ENCODE data around the gene MIEF1. TPM values are rescaled to one million over a fixed set of nuclear protein-coding genes. Genes with fewer than 3 reads are reported as not detected.
A peak's percentile ranks its signal among the peaks of the same experiment; 100 is the strongest.

The MIEF1 gene
- total and polyA plus RNA-seq, 7 experiments from 2014 or later = 17.5 to 42.3 (median 33.2) TPM

- CTCF ChIA-PET = interaction anchor here (0.5 to 1.2 kb wide), 2 partner anchors 344 to 478 kb away, joined by 3 to 5 read pairs; no protein-coding TSS in a partner anchor
- Mint-ChIP-seq H3K27me3 (peaks cover 27 to 50% (median 38%) of the 10 kb centered on the region in 5 donors), H3K36me3 (peaks cover 0 to 5% (median 0%) of the 10 kb centered on the region in 5 donors), H3K27ac (peak overlapping the region in 1 of 9 donors; percentile 1), H3K9me3 (peaks cover 0 to 5% (median 0%) of the 10 kb centered on the region in 11 donors), H3K4me3 (no peak overlapping the region), H3K4me1 (peaks cover 11 to 25% (median 15%) of the 10 kb centered on the region in 7 donors)
- ATAC-seq (no peak), DNase-seq (no peak)
- Histone ChIP-seq H3K27me3 (ENCODE audit: control insufficient read depth in 2 of 2, insufficient read depth in 2 of 2, low read length in 2 of 2) (no peaks in the 10 kb centered on the region), H3K36me3 (ENCODE audit: control insufficient read depth in 2 of 3, insufficient read depth in 3 of 3, low read length in 3 of 3) (no peaks in the 10 kb centered on the region), H3K4me1 (ENCODE audit: control insufficient read depth in 2 of 2, insufficient read depth in 2 of 2, low read length in 2 of 2) (peaks cover 0 to 13% of the 10 kb centered on the region in 2 donors), H3K9me3 (ENCODE audit: control insufficient read depth in 2 of 3, low read length in 3 of 3) (no peaks in the 10 kb centered on the region), H3K27ac (ENCODE audit: low read depth, low read length) (no peak overlapping the region), H3K4me3 (ENCODE audit: low read length) (no peak overlapping the region)
- POLR2A ChIA-PET = no interaction called here
- intact Hi-C loops (cut with micrococcal nuclease) = loop anchor here in 1 of 2 donors (5.0 kb wide), 1 partner anchor 395 kb away; no protein-coding TSS in a partner anchor
Observed at GRCh38 chr22:39546889-39547586, 44.9 kb downstream of the MIEF1 start.

- ATAC-seq (no peak), DNase-seq (no peak)
- ChIA-PET POLR2A (no interaction called here), CTCF (interaction anchor here (1.2 kb wide), 1 partner anchor 477 kb away, joined by 3 read pairs; no protein-coding TSS in a partner anchor)
- Mint-ChIP-seq H3K9me3 (peaks cover 0 to 5% (median 0%) of the 10 kb centered on the region in 11 donors), H3K27me3 (peaks cover 27 to 50% (median 38%) of the 10 kb centered on the region in 5 donors), H3K36me3 (peaks cover 0 to 5% (median 0%) of the 10 kb centered on the region in 5 donors), H3K27ac (peak overlapping the region in 1 of 9 donors; percentile 1), H3K4me1 (peaks cover 11 to 25% (median 15%) of the 10 kb centered on the region in 7 donors), H3K4me3 (no peak overlapping the region)
- Histone ChIP-seq H3K4me1 (ENCODE audit: control insufficient read depth in 2 of 2, insufficient read depth in 2 of 2, low read length in 2 of 2) (peaks cover 0 to 13% of the 10 kb centered on the region in 2 donors), H3K27me3 (ENCODE audit: control insufficient read depth in 2 of 2, insufficient read depth in 2 of 2, low read length in 2 of 2) (no peaks in the 10 kb centered on the region), H3K9me3 (ENCODE audit: control insufficient read depth in 2 of 3, low read length in 3 of 3) (no peaks in the 10 kb centered on the region), H3K36me3 (ENCODE audit: control insufficient read depth in 2 of 3, insufficient read depth in 3 of 3, low read length in 3 of 3) (no peaks in the 10 kb centered on the region), H3K27ac (ENCODE audit: low read depth, low read length) (no peak overlapping the region), H3K4me3 (ENCODE audit: low read length) (no peak overlapping the region)
- intact Hi-C loops (cut with micrococcal nuclease) = loop anchor here in 1 of 2 donors (5.0 kb wide), 1 partner anchor 395 kb away; no protein-coding TSS in a partner anchor
Observed at GRCh38 chr22:39547587-39547947, 45.5 kb downstream of the MIEF1 start.

GRCh38 chr22:39553429-39553828 lies 51.3 kb downstream of the MIEF1 start:
- Histone ChIP-seq H3K9me3 (ENCODE audit: control insufficient read depth in 2 of 3, low read length in 3 of 3) (no peaks in the 10 kb centered on the region), H3K27me3 (ENCODE audit: control insufficient read depth in 2 of 2, insufficient read depth in 2 of 2, low read length in 2 of 2) (peaks cover 0 to 7% of the 10 kb centered on the region in 2 donors), H3K27ac (ENCODE audit: low read depth, low read length) (no peak overlapping the region), H3K36me3 (ENCODE audit: control insufficient read depth in 2 of 3, insufficient read depth in 3 of 3, low read length in 3 of 3) (no peaks in the 10 kb centered on the region), H3K4me1 (ENCODE audit: control insufficient read depth in 2 of 2, insufficient read depth in 2 of 2, low read length in 2 of 2) (no peaks in the 10 kb centered on the region), H3K4me3 (ENCODE audit: low read length) (no peak overlapping the region)
- ChIA-PET CTCF (interaction anchor here (1.9 kb wide), 1 partner anchor 389 kb away, joined by 4 read pairs; no protein-coding TSS in a partner anchor), POLR2A (no interaction called here)
- intact Hi-C loops (cut with micrococcal nuclease) = no loop called here
- no peak for ATAC-seq
- no peak overlapping the region for H3K4me3 Mint-ChIP-seq
- peaks cover 20 to 57% (median 32%) of the 10 kb centered on the region in 5 donors for H3K27me3 Mint-ChIP-seq
- DNase-seq = no peak
- peaks cover 0 to 1% (median 0%) of the 10 kb centered on the region in 5 donors for H3K36me3 Mint-ChIP-seq
- H3K4me1 Mint-ChIP-seq = peaks cover 5 to 9% (median 6%) of the 10 kb centered on the region in 7 donors
- no peaks in the 10 kb centered on the region for H3K9me3 Mint-ChIP-seq
- H3K27ac Mint-ChIP-seq = no peak overlapping the region

- Mint-ChIP-seq H3K4me1 (peaks cover 5 to 12% (median 6%) of the 10 kb centered on the region in 7 donors), H3K9me3 (no peaks in the 10 kb centered on the region), H3K27ac (no peak overlapping the region), H3K27me3 (peaks cover 20 to 61% (median 32%) of the 10 kb centered on the region in 5 donors), H3K36me3 (peaks cover 0 to 1% (median 0%) of the 10 kb centered on the region in 5 donors), H3K4me3 (no peak overlapping the region)
- H3K27ac ChIP-seq (ENCODE audit: low read depth, low read length) = no peak overlapping the region
- H3K4me1 ChIP-seq (ENCODE audit: control insufficient read depth in 2 of 2, insufficient read depth in 2 of 2, low read length in 2 of 2) = no peaks in the 10 kb centered on the region
- no peak for ATAC-seq
- no peaks in the 10 kb centered on the region for H3K36me3 ChIP-seq (ENCODE audit: control insufficient read depth in 2 of 3, insufficient read depth in 3 of 3, low read length in 3 of 3)
- DNase-seq = no peak
- no peak overlapping the region for H3K4me3 ChIP-seq (ENCODE audit: low read length)
- H3K27me3 ChIP-seq (ENCODE audit: control insufficient read depth in 2 of 2, insufficient read depth in 2 of 2, low read length in 2 of 2) = peaks cover 0 to 8% of the 10 kb centered on the region in 2 donors
- no peaks in the 10 kb centered on the region for H3K9me3 ChIP-seq (ENCODE audit: control insufficient read depth in 2 of 3, low read length in 3 of 3)
- POLR2A ChIA-PET = no interaction called here
- intact Hi-C loops (cut with micrococcal nuclease) = no loop called here
- CTCF ChIA-PET = no interaction called here
Observed at GRCh38 chr22:39554151-39554550, 52.1 kb downstream of the MIEF1 start.

- Histone ChIP-seq H3K27ac (ENCODE audit: low read depth, low read length) (no peak overlapping the region), H3K4me3 (ENCODE audit: low read length) (peak overlapping the region; percentile 17), H3K9me3 (ENCODE audit: control insufficient read depth in 2 of 3, low read length in 3 of 3) (no peaks in the 10 kb centered on the region), H3K4me1 (ENCODE audit: control insufficient read depth in 2 of 2, insufficient read depth in 2 of 2, low read length in 2 of 2) (no peaks in the 10 kb centered on the region), H3K27me3 (ENCODE audit: control insufficient read depth in 2 of 2, insufficient read depth in 2 of 2, low read length in 2 of 2) (peaks cover 0 to 8% of the 10 kb centered on the region in 2 donors), H3K36me3 (ENCODE audit: control insufficient read depth in 2 of 3, insufficient read depth in 3 of 3, low read length in 3 of 3) (no peaks in the 10 kb centered on the region)
- peak overlapping the region in 1 of 9 donors; percentile 65 for H3K27ac Mint-ChIP-seq
- peak overlapping the region; percentile 55 to 80 (median 71) for H3K4me3 Mint-ChIP-seq
- intact Hi-C loops (cut with micrococcal nuclease) = loop anchor here in 1 of 2 donors (1.0 to 2.0 kb wide), 3 partner anchors 384 to 480 kb away; no protein-coding TSS in a partner anchor
- POLR2A ChIA-PET = interaction anchor here (0.6 to 1.6 kb wide), 5 partner anchors 9 to 487 kb away, joined by 3 to 4 read pairs (median 3); no protein-coding TSS in a partner anchor
- CTCF ChIA-PET = interaction anchor here (0.5 to 2.5 kb wide), 8 partner anchors 369 to 791 kb away, joined by 3 to 20 read pairs (median 3); no protein-coding TSS in a partner anchor
- peak; percentile 81 for ATAC-seq
- peaks cover 0 to 1% (median 0%) of the 10 kb centered on the region in 5 donors for H3K36me3 Mint-ChIP-seq
- peaks cover 15 to 59% (median 19%) of the 10 kb centered on the region in 5 donors for H3K27me3 Mint-ChIP-seq
- H3K9me3 Mint-ChIP-seq = no peaks in the 10 kb centered on the region
- DNase-seq = peak in 8 of 9 donors; percentile 37 to 73 (median 64)
- H3K4me1 Mint-ChIP-seq = peaks cover 5 to 15% (median 6%) of the 10 kb centered on the region in 7 donors
Observed at GRCh38 chr22:39556970-39557841, 55.1 kb downstream of the MIEF1 start.

GRCh38 chr22:39558254-39558727 lies 56.2 kb downstream of the MIEF1 start:
- intact Hi-C loops (cut with micrococcal nuclease) = no loop called here
- DNase-seq (no peak), ATAC-seq (no peak)
- peak overlapping the region; percentile 38 to 86 (median 70) for H3K4me3 Mint-ChIP-seq
- Histone ChIP-seq H3K27me3 (ENCODE audit: control insufficient read depth in 2 of 2, insufficient read depth in 2 of 2, low read length in 2 of 2) (peaks cover 0 to 8% of the 10 kb centered on the region in 2 donors), H3K36me3 (ENCODE audit: control insufficient read depth in 2 of 3, insufficient read depth in 3 of 3, low read length in 3 of 3) (no peaks in the 10 kb centered on the region), H3K9me3 (ENCODE audit: control insufficient read depth in 2 of 3, low read length in 3 of 3) (no peaks in the 10 kb centered on the region), H3K4me1 (ENCODE audit: control insufficient read depth in 2 of 2, insufficient read depth in 2 of 2, low read length in 2 of 2) (no peaks in the 10 kb centered on the region), H3K4me3 (ENCODE audit: low read length) (no peak overlapping the region), H3K27ac (ENCODE audit: low read depth, low read length) (no peak overlapping the region)
- ChIA-PET POLR2A (interaction anchor here (1.6 kb wide), 1 partner anchor 486 kb away, joined by 3 read pairs; no protein-coding TSS in a partner anchor), CTCF (interaction anchor here (1.0 to 2.2 kb wide), 3 partner anchors 384 to 790 kb away, joined by 3 to 12 read pairs (median 7); no protein-coding TSS in a partner anchor)
- peak overlapping the region in 2 of 9 donors; percentile 29 to 47 for H3K27ac Mint-ChIP-seq
- peaks cover 0 to 1% (median 0%) of the 10 kb centered on the region in 5 donors for H3K36me3 Mint-ChIP-seq
- peaks cover 15 to 50% (median 19%) of the 10 kb centered on the region in 5 donors for H3K27me3 Mint-ChIP-seq
- no peaks in the 10 kb centered on the region for H3K9me3 Mint-ChIP-seq
- H3K4me1 Mint-ChIP-seq = peaks cover 5 to 15% (median 6%) of the 10 kb centered on the region in 7 donors
